H1 (cell line): Measurements from ENCODE around the gene CBX2. TPM values are rescaled to one million over a fixed set of nuclear protein-coding genes. Genes with fewer than 3 reads are reported as not detected.
A peak's percentile ranks its signal among the peaks of the same experiment; 100 is the strongest.

Experiments used
- CTCF ChIA-PET: fragments of 300-600 bp; sonication (Branson Sonifier 250); formaldehyde crosslinking; loops from one replicate; lab custom pipeline; 2021; ENCODE audit not compliant: partially characterized antibody; lab: Charles Lee
- POLR2A ChIA-PET: fragments of 300-600 bp; sonication (Branson Sonifier 250); formaldehyde crosslinking; loops from one replicate; lab custom pipeline; 2021; ENCODE audit warnings: inconsistent platforms; ENCODE audit not compliant: partially characterized antibody; lab: Charles Lee
- DNase-seq, 2 experiments: peaks; one replicate each; pipeline versions ENCODE4 v3.0.0 to v3.0.0-alpha.2; 2010 to 2022; ENCODE audit warnings: low spot score in 2 of 2, low read depth in 1 of 2, mixed read lengths in 1 of 2
- FAIRE-seq: peaks from 2 replicates; lab custom pipeline; 2011; peaks lifted over from hg19 to GRCh38; lab: Jason Lieb, UNC
- H2AFZ ChIP-seq: 2 replicates; pipeline ENCODE4 v1.8.1; 2012; ENCODE audit warnings: low read length, inconsistent platforms
- H2AK5ac ChIP-seq: 2 replicates; pipeline ENCODE4 v1.6.1; 2013; ENCODE audit warnings: low read depth, low read length
- H2BK120ac ChIP-seq: replicated peaks from 2 replicates; pipeline ENCODE3; 2013; ENCODE audit warnings: low read depth, low read length, inconsistent platforms
- H2BK12ac ChIP-seq: 2 replicates; pipeline ENCODE4 v1.6.1; 2013; ENCODE audit warnings: low read depth, low read length
- H2BK15ac ChIP-seq: 2 replicates; pipeline ENCODE4 v1.6.1; 2013; ENCODE audit warnings: low read length
- H2BK20ac ChIP-seq: 2 replicates; pipeline ENCODE4 v1.6.1; 2013; ENCODE audit warnings: low read length
- H2BK5ac ChIP-seq: 2 replicates; pipeline ENCODE4 v1.6.1; 2013; ENCODE audit warnings: low read depth, low read length
- H3K14ac ChIP-seq: 2 replicates; pipeline ENCODE4 v1.6.1; 2013; ENCODE audit warnings: inconsistent platforms; ENCODE audit not compliant: insufficient read length
- H3K18ac ChIP-seq: 2 replicates; pipeline ENCODE4 v1.6.1; 2013; ENCODE audit warnings: low read length; ENCODE audit errors: extremely low read depth
- H3K23ac ChIP-seq: 2 replicates; pipeline ENCODE4 v1.6.1; 2013; ENCODE audit warnings: inconsistent platforms; ENCODE audit not compliant: insufficient read length
- H3K23me2 ChIP-seq: 2 replicates; pipeline ENCODE4 v1.6.1; 2013; ENCODE audit warnings: low read depth, low read length
- H3K27ac ChIP-seq: 2 replicates; pipeline ENCODE4 v1.6.1; 2011; ENCODE audit warnings: low read depth, low read length, inconsistent platforms
- H3K27me3 ChIP-seq, 4 experiments: replicated peaks in 1 of 4; 1 replicate in 1 of 4; 2 replicates in 3 of 4; pipeline versions ENCODE4 v1.6.1 to v1.8.1; 2011 to 2013; ENCODE audit warnings: low read length in 3 of 4, mild to moderate bottlenecking in 3 of 4, inconsistent platforms in 2 of 4, mixed read lengths in 2 of 4, moderate library complexity in 1 of 4; ENCODE audit not compliant: control insufficient read depth in 3 of 4, insufficient read depth in 3 of 4; ENCODE audit errors: extremely low read depth in 1 of 4
- H3K36me3 ChIP-seq, 4 experiments: 2 replicates each; pipeline versions ENCODE4 v1.6.1 to v1.8.1; 2011 to 2013; ENCODE audit warnings: mild to moderate bottlenecking in 4 of 4, low read length in 3 of 4, moderate library complexity in 2 of 4, control low read depth in 1 of 4, inconsistent platforms in 1 of 4; ENCODE audit not compliant: insufficient read depth in 4 of 4, control insufficient read depth in 2 of 4
- H3K4ac ChIP-seq: replicated peaks from 2 replicates; pipeline ENCODE3; 2013; ENCODE audit warnings: low read length, low read depth, mixed read lengths, inconsistent platforms; ENCODE audit not compliant: insufficient read length
- H3K4me1 ChIP-seq, 4 experiments: replicated peaks in 1 of 4; 1 replicate in 1 of 4; 2 replicates in 3 of 4; pipeline versions ENCODE4 v1.6.1 to v1.8.1; 2011 to 2013; ENCODE audit warnings: low read length in 3 of 4, inconsistent platforms in 2 of 4, mixed read lengths in 1 of 4; ENCODE audit not compliant: insufficient read depth in 4 of 4, control insufficient read depth in 3 of 4
- H3K4me2 ChIP-seq, 2 experiments: 2 replicates each; pipeline versions ENCODE4 v1.6.1 to v1.8.1; 2011 to 2013; ENCODE audit warnings: low read depth in 2 of 2, low read length in 2 of 2, control low read depth in 1 of 2, inconsistent platforms in 1 of 2, mild to moderate bottlenecking in 1 of 2; ENCODE audit not compliant: insufficient read depth in 1 of 2
- H3K4me3 ChIP-seq, 4 experiments: fragments of 200-600, 300-600 bp in 1 of 4; sonication (generic), shearing (Covaris generic), sonication (Bioruptor Twin) in 1 of 4; 2 replicates each; pipeline versions ENCODE4 v1.5.1 to v1.8.1; 2011 to 2016; ENCODE audit warnings: low read length in 4 of 4, low read depth in 3 of 4, control low read depth in 2 of 4, inconsistent platforms in 2 of 4, mild to moderate bottlenecking in 2 of 4, mixed read lengths in 1 of 4, moderate library complexity in 1 of 4; ENCODE audit not compliant: insufficient read depth in 2 of 4; ENCODE audit errors: extremely low read depth in 1 of 4
- H3K56ac ChIP-seq: replicated peaks from 2 replicates; pipeline ENCODE3; 2013; ENCODE audit warnings: low read depth, mild to moderate bottlenecking, mixed read lengths, low read length, inconsistent platforms; ENCODE audit not compliant: insufficient read length
- H3K79me1 ChIP-seq: 2 replicates; pipeline ENCODE4 v1.6.1; 2013; ENCODE audit warnings: low read depth, low read length, control low read depth
- H3K79me2 ChIP-seq, 2 experiments: 2 replicates each; pipeline versions ENCODE4 v1.6.1 to v1.8.1; 2012 to 2013; ENCODE audit warnings: low read length in 2 of 2, mild to moderate bottlenecking in 2 of 2, inconsistent platforms in 1 of 2; ENCODE audit not compliant: insufficient read depth in 2 of 2, control insufficient read depth in 1 of 2
- H3K9ac ChIP-seq, 4 experiments: replicated peaks in 1 of 4; 1 replicate in 1 of 4; 2 replicates in 3 of 4; pipeline versions ENCODE4 v1.6.1 to v1.8.1; 2011 to 2013; ENCODE audit warnings: low read depth in 3 of 4, low read length in 3 of 4, control low read depth in 2 of 4, mild to moderate bottlenecking in 2 of 4, moderate library complexity in 2 of 4, inconsistent platforms in 1 of 4; ENCODE audit errors: extremely low read depth in 1 of 4
- H3K9me3 ChIP-seq, 2 experiments: 2 replicates each; pipeline versions ENCODE4 v1.6.1 to v1.8.1; 2012 to 2013; ENCODE audit warnings: mild to moderate bottlenecking in 2 of 2, moderate library complexity in 2 of 2, control low read depth in 1 of 2, inconsistent platforms in 1 of 2, low read depth in 1 of 2, low read length in 1 of 2, mixed read lengths in 1 of 2; ENCODE audit not compliant: insufficient read depth in 2 of 2
- H4K20me1 ChIP-seq, 2 experiments: replicated peaks in 1 of 2; 2 replicates each; pipeline versions ENCODE3 to v1.8.1; 2011 to 2013; ENCODE audit warnings: inconsistent platforms in 2 of 2, low read length in 2 of 2, mild to moderate bottlenecking in 1 of 2; ENCODE audit not compliant: insufficient read depth in 2 of 2, control insufficient read depth in 1 of 2
- H4K5ac ChIP-seq: 2 replicates; pipeline ENCODE4 v1.6.1; 2013; ENCODE audit warnings: low read length, low read depth, mixed read lengths, inconsistent platforms; ENCODE audit not compliant: insufficient read length
- H4K8ac ChIP-seq: 2 replicates; pipeline ENCODE4 v1.8.0; 2013; ENCODE audit warnings: mild to moderate bottlenecking, moderate library complexity, low read length, inconsistent platforms; ENCODE audit not compliant: insufficient read depth; ENCODE audit errors: extremely low read depth
- H4K91ac ChIP-seq: replicated peaks from 2 replicates; pipeline ENCODE3; 2013; ENCODE audit warnings: low read length, mixed read lengths, inconsistent platforms; ENCODE audit not compliant: insufficient read length
- CHD1 ChIP-seq: IDR thresholded peaks from 2 replicates; pipeline ENCODE4 v1.6.1; 2012; ENCODE audit warnings: low read depth, low read length, improper control_type of control experiment
- HDAC6 ChIP-seq: IDR thresholded peaks from one replicate; pipeline ENCODE4 v1.7.1; 2012; ENCODE audit warnings: low read depth, mild to moderate bottlenecking, inconsistent platforms, low read length, moderate library complexity
- KDM1A ChIP-seq: fragments of 200-600, 300-600 bp; sonication (generic); IDR thresholded peaks from 2 replicates; pipeline ENCODE4 v1.7.1; 2016; ENCODE audit warnings: mild to moderate bottlenecking, low read length, borderline replicate concordance
- KDM4A ChIP-seq: IDR thresholded peaks from one replicate; pipeline ENCODE4 v1.7.1; 2012; ENCODE audit warnings: low read depth, mild to moderate bottlenecking, moderate library complexity, low read length, inconsistent platforms; ENCODE audit not compliant: severe bottlenecking
- RNF2 ChIP-seq: fragments of 200-900, 300-1000 bp; sonication (generic); IDR thresholded peaks from 2 replicates; pipeline ENCODE4 v1.7.1; 2016; ENCODE audit warnings: borderline replicate concordance, low read depth, mild to moderate bottlenecking, antibody characterized with exemption, low read length; ENCODE audit not compliant: poor library complexity, severe bottlenecking; ENCODE audit errors: missing control alignments
- SIN3A ChIP-seq, 2 experiments: IDR thresholded peaks in 1 of 2; conservative IDR thresholded peaks in 1 of 2; 2 replicates each; pipeline ENCODE4 v1.6.1; 2011 to 2012; ENCODE audit warnings: low read length in 2 of 2, improper control_type of control experiment in 1 of 2, low read depth in 1 of 2, mild to moderate bottlenecking in 1 of 2
- SIX5 ChIP-seq: IDR thresholded peaks from 2 replicates; pipeline ENCODE4 v1.6.1; 2011; ENCODE audit warnings: mild to moderate bottlenecking, low read depth, low read length
- WGBS, 2 experiments: shearing (Covaris generic) in 1 of 2; methylation state at CpG; one replicate each; pipeline versions ENCODE4 v1.1.6 to v1.1.7; 2013 to 2015; ENCODE audit warnings: low lambda C conversion rate in 2 of 2, mixed read lengths in 2 of 2, inconsistent platforms in 1 of 2, low coverage in 1 of 2, missing lambda C conversion rate in 1 of 2; ENCODE audit not compliant: insufficient replicate concordance in 2 of 2, insufficient coverage in 1 of 2, insufficient read length in 1 of 2; ENCODE audit errors: extremely low coverage in 1 of 2, missing lambda C conversion rate in 1 of 2; 5-methylcytosine and 5-hydroxymethylcytosine counted together
- polyA plus RNA-seq, 7 experiments: library from polyadenylated mRNA; depleted of rRNA in 3 of 7; stranded (reverse) in 5 of 7; unstranded in 2 of 7; fragments of >200 nt in 5 of 7; fragments of 200-250 nt in 2 of 7; gene quantifications; 1 replicate in 5 of 7; 2 replicates in 1 of 7; 4 replicates in 1 of 7; pipeline versions ENCODE4 v1.2.1 to v1.2.3, GENCODE V29; 2011 to 2013; ENCODE audit warnings: missing spikeins in 2 of 7, mixed read lengths in 2 of 7
- total RNA-seq: library from RNA; stranded (reverse); fragmentation: NEBNext Ultra II Directional; extraction: Animal tissue kit (Norgen Biotek cat#: 25700); gene quantifications from 2 replicates; pipeline ENCODE4 v1.2.1, GENCODE V29; 2021
- TF ChIP-seq, protein P1 (sequence below): IDR thresholded peaks from 2 replicates; pipeline ENCODE4 v1.6.1; 2012; ENCODE audit warnings: low read length, inconsistent platforms

Gene CBX2
- total and polyA plus RNA-seq, 2 of the 8 experiments (the other 6 are each of a cell fraction or from before 2014, with no cell fraction given): 64.3 to 83.9 TPM

GRCh38 chr17:79796763-79797491 lies 19.0 kb downstream of the CBX2 start, which contains the start of gene CBX8:
TSS of gene CBX8 (minus strand) at chr17:79797077. CDS start at chr17:79796998, 79 bp downstream.
- Histone ChIP-seq H3K27me3 (peaks cover 80 to 92% (median 90%) of the 10 kb centered on the region in 4 experiments), H3K23me2 (peaks cover 3% of the 10 kb centered on the region), H3K9ac (peak within 1 kb of the TSS in 3 of 4 experiments; percentile 51 to 76 (median 63); a peak in 4 of 7 replicates), H2BK120ac (no peak within 1 kb of the TSS), H3K4me3 (peak within 1 kb of the TSS; percentile 44 to 67 (median 53)), H3K4me1 (peaks cover 8 to 58% (median 38%) of the 10 kb centered on the region in 4 experiments), H4K20me1 (peaks cover 16 to 19% of the 10 kb centered on the region in 2 experiments), H2BK15ac (no peak within 1 kb of the TSS), H3K36me3 (peaks cover 0 to 8% (median 0%) of the 10 kb centered on the region in 4 experiments; a peak in 1 of 8 replicates), H3K9me3 (no peaks in the 10 kb centered on the region; a peak in 1 of 4 replicates), H4K5ac (no peak within 1 kb of the TSS), H3K4me2 (peak within 1 kb of the TSS; percentile 67 to 74), H4K8ac (peak within 1 kb of the TSS; percentile 79), H3K4ac (peak within 1 kb of the TSS; percentile 41), H3K18ac (peak within 1 kb of the TSS; percentile 62), H3K79me2 (no peaks in the 10 kb centered on the region), H3K79me1 (no peaks in the 10 kb centered on the region), H2AK5ac (peak within 1 kb of the TSS; percentile 59; the same call in 1 of the 2 replicates), H2BK12ac (peak within 1 kb of the TSS; percentile 85; the same call in 1 of the 2 replicates), H3K27ac (peak within 1 kb of the TSS; percentile 66; the same call in 1 of the 2 replicates), H2AFZ (no peak within 1 kb of the TSS; the same call in 1 of the 2 replicates), H4K91ac (peak within 1 kb of the TSS; percentile 37), H3K14ac (no peak within 1 kb of the TSS), H2BK20ac (0 out of 2 replicates have a peak within 1 kb of the TSS, but pooled peaks have one; percentile 15), H2BK5ac (no peak within 1 kb of the TSS; the same call in 1 of the 2 replicates), H3K23ac (no peak within 1 kb of the TSS), H3K56ac (peak within 1 kb of the TSS; percentile 48)
- FAIRE-seq: no peak
- ChIA-PET CTCF (interaction anchor here (0.7 to 19.1 kb wide), 10 partner anchors 10 to 169 kb away, joined by 3 to 576 read pairs (median 4); no protein-coding TSS in a partner anchor), POLR2A (interaction anchor here (0.6 to 6.0 kb wide), 15 partner anchors 10 to 350 kb away, joined by 3 to 49 read pairs (median 6); partner anchors contain the start of genes CBX2, CBX4 and EIF4A3)
- DNase-seq: peak; percentile 99 to 100
- 1% methylated on average over 25 of the region's 79 CpGs; no CpG with 5 or more reads in 1 of the 2 experiments for WGBS, 2 experiments
- TF ChIP-seq CHD1 (no peak), KDM4A (peak; percentile 56), RNF2 (no peak), HDAC6 (no peak), SIX5 (no peak), KDM1A (no peak), SIN3A (conservative IDR thresholded peaks at IDR 0.05 in 1 of 2, IDR thresholded peaks at IDR 0.05 in 1 of 2; ENCODE audit: low read depth in 1 of 2, low read length in 2 of 2) (peak; percentile 17 to 50; a peak in 1 of 4 replicates)
- TF ChIP-seq, protein P1, sequence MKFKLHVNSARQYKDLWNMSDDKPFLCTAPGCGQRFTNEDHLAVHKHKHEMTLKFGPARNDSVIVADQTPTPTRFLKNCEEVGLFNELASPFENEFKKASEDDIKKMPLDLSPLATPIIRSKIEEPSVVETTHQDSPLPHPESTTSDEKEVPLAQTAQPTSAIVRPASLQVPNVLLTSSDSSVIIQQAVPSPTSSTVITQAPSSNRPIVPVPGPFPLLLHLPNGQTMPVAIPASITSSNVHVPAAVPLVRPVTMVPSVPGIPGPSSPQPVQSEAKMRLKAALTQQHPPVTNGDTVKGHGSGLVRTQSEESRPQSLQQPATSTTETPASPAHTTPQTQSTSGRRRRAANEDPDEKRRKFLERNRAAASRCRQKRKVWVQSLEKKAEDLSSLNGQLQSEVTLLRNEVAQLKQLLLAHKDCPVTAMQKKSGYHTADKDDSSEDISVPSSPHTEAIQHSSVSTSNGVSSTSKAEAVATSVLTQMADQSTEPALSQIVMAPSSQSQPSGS: no peak
